ENCODE results near the gene CDH8. TPM values are rescaled to one million over a fixed set of nuclear protein-coding genes. Genes with fewer than 3 reads are reported as not detected.

Gene CDH8
- total and polyA plus RNA-seq, 2 donors (not counting 3 experiments of a cell fraction or from before 2014, with no cell fraction given) = not detected

- Histone ChIP-seq H3K79me2 (ENCODE audit: control insufficient read depth, insufficient read depth, low read length) (no peaks in the 10 kb centered on the region), H3K4me3 (replicated peaks in 1 of 3; ENCODE audit: insufficient read depth in 1 of 3, low read depth in 1 of 3, low read length in 3 of 3) (no peak overlapping the region), H3K27me3 (ENCODE audit: control insufficient read depth in 2 of 2, insufficient read depth in 2 of 2, low read length in 2 of 2) (no peaks in the 10 kb centered on the region), H3K9me1 (replicated peaks; ENCODE audit: control insufficient read depth, extremely low read depth, insufficient read depth, low read length) (no peaks in the 10 kb centered on the region), H3K4me2 (ENCODE audit: insufficient read depth, low read length) (no peak overlapping the region), H3K36me3 (ENCODE audit: control insufficient read depth in 2 of 2, extremely low read depth in 1 of 2, insufficient read depth in 2 of 2, low read length in 2 of 2) (no peaks in the 10 kb centered on the region), H3K27ac (ENCODE audit: insufficient read depth, low read depth, low read length) (no peak overlapping the region), H3K9me3 (replicated peaks; ENCODE audit: control insufficient read depth, insufficient read depth, low read length) (peaks cover 4% of the 10 kb centered on the region), H4K20me1 (replicated peaks; ENCODE audit: control insufficient read depth, extremely low read depth, insufficient read depth, low read length) (no peaks in the 10 kb centered on the region), H3K9ac (replicated peaks; ENCODE audit: extremely low read depth, insufficient read depth, low read length) (no peak overlapping the region), H2AFZ (ENCODE audit: low read depth, low read length) (no peak overlapping the region), H3K4me1 (ENCODE audit: control insufficient read depth, extremely low read depth, insufficient read depth, low read length) (no peaks in the 10 kb centered on the region)
- BruUV-seq (replicated peaks) = no TSS peak
- intact Hi-C loops (cut with micrococcal nuclease) (no loop called here), dilution Hi-C loops (cut with MboI; ENCODE audit: extremely low pct_ligation_motif_present, low sequenced_read_pairs) (no loop called here)
- TF ChIP-seq MAX (IDR thresholded peaks at IDR 0.05; ENCODE audit: insufficient read depth, insufficient read length) (no peak), CTCF (IDR thresholded peaks at IDR 0.05; ENCODE audit: extremely low read depth in 1 of 2, insufficient read depth in 1 of 2, low read depth in 1 of 2, low read length in 2 of 2) (no peak), GATA2 (IDR thresholded peaks at IDR 0.05; ENCODE audit: insufficient read depth, insufficient read length, low read depth, low read length) (no peak), EZH2 (IDR thresholded peaks at IDR 0.05; ENCODE audit: borderline replicate concordance, low read depth, low read length, severe bottlenecking) (no peak), MYC (IDR thresholded peaks at IDR 0.05; ENCODE audit: low read depth, low read length) (no peak), POLR2A (IDR thresholded peaks at IDR 0.05; ENCODE audit: low read depth, low read length) (no peak), POLR2AphosphoS5 (IDR thresholded peaks at IDR 0.05; ENCODE audit: insufficient read depth, low read depth, low read length) (no peak), FOS (IDR thresholded peaks at IDR 0.05; ENCODE audit: borderline replicate concordance, insufficient read depth, low read length) (no peak)
- DNase-seq (ENCODE audit: low read depth, low spot score) (no peak), FAIRE-seq (no peak)
- ChIA-PET POLR2A (no interaction called here), CTCF (no interaction called here)
Observed at GRCh38 chr16:62059527-62059926, 23.3 kb upstream of the CDH8 start.
